ENCODE data around the gene NPTN.

The NPTN gene

GRCh38 chr15:73601451-73602445 is 31.4 kb downstream of the NPTN start:
- no peak for TF ChIP-seq TOX (CRISPR knock-in tag; IDR thresholded peaks at IDR 0.05; ENCODE audit: borderline replicate concordance)
- TF ChIP-seq ARNTL (CRISPR knock-in tag; IDR thresholded peaks at IDR 0.05; ENCODE audit: borderline replicate concordance, low read depth) = no peak
- no peak for TF ChIP-seq CREB5 (CRISPR knock-in tag; IDR thresholded peaks at IDR 0.05; ENCODE audit: low read depth)
- TF ChIP-seq GLIS3 (CRISPR knock-in tag; IDR thresholded peaks at IDR 0.05) = no peak
- TF ChIP-seq CSDC2 (CRISPR knock-in tag; IDR thresholded peaks at IDR 0.05) = no peak
- peak; percentile 88 for ATAC-seq

DNA sequence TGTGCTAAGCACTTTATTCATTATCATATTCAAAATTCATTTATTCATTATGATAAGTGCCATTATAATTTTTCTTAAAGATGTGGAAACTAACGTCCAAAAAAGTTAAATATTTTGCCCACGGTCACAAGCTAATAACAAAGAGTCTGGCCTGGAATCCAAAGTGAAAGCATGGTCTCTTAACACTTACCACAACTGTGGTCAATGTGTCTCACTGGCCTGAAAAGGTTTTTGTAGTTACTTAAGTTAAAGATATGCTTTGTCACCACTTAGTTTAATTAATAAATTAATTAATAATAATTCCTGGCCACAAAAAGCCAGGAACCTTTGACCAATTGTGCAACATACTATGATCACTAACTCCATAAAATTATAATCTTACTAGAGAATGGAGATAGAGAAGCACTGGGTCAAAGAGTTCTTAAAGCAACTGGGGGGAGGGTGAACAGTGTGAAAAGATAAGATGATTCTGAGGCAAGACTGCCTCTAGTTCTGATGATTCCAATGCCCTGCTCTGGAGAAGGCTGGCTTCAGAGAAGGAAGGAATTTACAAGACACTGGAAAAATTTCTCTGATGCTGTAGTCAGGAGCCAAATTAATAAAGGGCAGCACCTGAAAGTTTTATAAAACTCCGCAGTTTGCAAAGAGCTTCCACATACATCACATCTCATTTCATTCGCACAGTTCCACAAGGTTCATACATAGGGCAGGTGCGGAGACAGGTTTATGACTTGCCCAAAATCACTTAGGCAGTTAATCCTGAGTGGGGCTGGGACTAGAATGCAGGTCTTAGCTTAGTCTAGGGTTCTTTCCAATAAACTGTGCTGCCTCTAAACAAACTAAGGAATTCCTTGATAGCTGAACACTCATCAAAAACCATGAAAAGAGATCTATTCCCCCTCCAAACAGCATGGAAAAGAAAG is 32.5 kb downstream of the NPTN start:
- peak; percentile 8; the same call in 2 of the 3 replicates for ATAC-seq
- TF ChIP-seq ZNF565 (CRISPR knock-in tag; conservative IDR thresholded peaks at IDR 0.05; ENCODE audit: low read depth) = no peak
- TF ChIP-seq CSRNP3 (CRISPR knock-in tag; IDR thresholded peaks at IDR 0.05) = no peak
- TF ChIP-seq TCF4 (CRISPR knock-in tag; IDR thresholded peaks at IDR 0.05; ENCODE audit: borderline replicate concordance) = no peak
- no peak for TF ChIP-seq ZC3H10 (CRISPR knock-in tag; IDR thresholded peaks at IDR 0.05)
- no peak for TF ChIP-seq ARNTL (CRISPR knock-in tag; IDR thresholded peaks at IDR 0.05; ENCODE audit: borderline replicate concordance, low read depth)
- TF ChIP-seq ZFP30 (CRISPR knock-in tag; IDR thresholded peaks at IDR 0.05) = no peak
- no peak for TF ChIP-seq CSDC2 (CRISPR knock-in tag; IDR thresholded peaks at IDR 0.05)
- TF ChIP-seq ZNF8 (CRISPR knock-in tag; IDR thresholded peaks at IDR 0.05) = no peak
- TF ChIP-seq, protein P1, sequence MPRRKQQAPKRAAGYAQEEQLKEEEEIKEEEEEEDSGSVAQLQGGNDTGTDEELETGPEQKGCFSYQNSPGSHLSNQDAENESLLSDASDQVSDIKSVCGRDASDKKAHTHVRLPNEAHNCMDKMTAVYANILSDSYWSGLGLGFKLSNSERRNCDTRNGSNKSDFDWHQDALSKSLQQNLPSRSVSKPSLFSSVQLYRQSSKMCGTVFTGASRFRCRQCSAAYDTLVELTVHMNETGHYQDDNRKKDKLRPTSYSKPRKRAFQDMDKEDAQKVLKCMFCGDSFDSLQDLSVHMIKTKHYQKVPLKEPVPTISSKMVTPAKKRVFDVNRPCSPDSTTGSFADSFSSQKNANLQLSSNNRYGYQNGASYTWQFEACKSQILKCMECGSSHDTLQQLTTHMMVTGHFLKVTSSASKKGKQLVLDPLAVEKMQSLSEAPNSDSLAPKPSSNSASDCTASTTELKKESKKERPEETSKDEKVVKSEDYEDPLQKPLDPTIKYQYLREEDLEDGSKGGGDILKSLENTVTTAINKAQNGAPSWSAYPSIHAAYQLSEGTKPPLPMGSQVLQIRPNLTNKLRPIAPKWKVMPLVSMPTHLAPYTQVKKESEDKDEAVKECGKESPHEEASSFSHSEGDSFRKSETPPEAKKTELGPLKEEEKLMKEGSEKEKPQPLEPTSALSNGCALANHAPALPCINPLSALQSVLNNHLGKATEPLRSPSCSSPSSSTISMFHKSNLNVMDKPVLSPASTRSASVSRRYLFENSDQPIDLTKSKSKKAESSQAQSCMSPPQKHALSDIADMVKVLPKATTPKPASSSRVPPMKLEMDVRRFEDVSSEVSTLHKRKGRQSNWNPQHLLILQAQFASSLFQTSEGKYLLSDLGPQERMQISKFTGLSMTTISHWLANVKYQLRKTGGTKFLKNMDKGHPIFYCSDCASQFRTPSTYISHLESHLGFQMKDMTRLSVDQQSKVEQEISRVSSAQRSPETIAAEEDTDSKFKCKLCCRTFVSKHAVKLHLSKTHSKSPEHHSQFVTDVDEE (CRISPR knock-in tag; IDR thresholded peaks at IDR 0.05) = no peak
- no peak for TF ChIP-seq GLIS3 (CRISPR knock-in tag; IDR thresholded peaks at IDR 0.05)
- no peak for TF ChIP-seq OSR1 (CRISPR knock-in tag; IDR thresholded peaks at IDR 0.05)
- no peak for TF ChIP-seq BACH2 (CRISPR knock-in tag; IDR thresholded peaks at IDR 0.05; ENCODE audit: borderline replicate concordance)
- TF ChIP-seq ISL1 (CRISPR knock-in tag; IDR thresholded peaks at IDR 0.05) = no peak
- TF ChIP-seq PPARA (CRISPR knock-in tag; IDR thresholded peaks at IDR 0.05; ENCODE audit: borderline replicate concordance) = no peak
- TF ChIP-seq ESRRG (CRISPR knock-in tag; IDR thresholded peaks at IDR 0.05) = no peak
- TF ChIP-seq POU6F1 (CRISPR knock-in tag; IDR thresholded peaks at IDR 0.05; ENCODE audit: borderline replicate concordance, low read depth) = no peak
- no peak for TF ChIP-seq RARB (CRISPR knock-in tag; IDR thresholded peaks at IDR 0.05)
- TF ChIP-seq SNAI2 (CRISPR knock-in tag; IDR thresholded peaks at IDR 0.05) = no peak
- TF ChIP-seq TOX (CRISPR knock-in tag; IDR thresholded peaks at IDR 0.05; ENCODE audit: borderline replicate concordance) = no peak

- TF ChIP-seq ISL1 (CRISPR knock-in tag; IDR thresholded peaks at IDR 0.05) = no peak
- TF ChIP-seq ZC3H10 (CRISPR knock-in tag; IDR thresholded peaks at IDR 0.05) = no peak
- TF ChIP-seq TOX (CRISPR knock-in tag; IDR thresholded peaks at IDR 0.05; ENCODE audit: borderline replicate concordance) = no peak
- TF ChIP-seq ZNF8 (CRISPR knock-in tag; IDR thresholded peaks at IDR 0.05) = no peak
- no peak for TF ChIP-seq BACH2 (CRISPR knock-in tag; IDR thresholded peaks at IDR 0.05; ENCODE audit: borderline replicate concordance)
- TF ChIP-seq CREB5 (CRISPR knock-in tag; IDR thresholded peaks at IDR 0.05; ENCODE audit: low read depth) = no peak
- ATAC-seq = no peak
Observed at GRCh38 chr15:73599934-73600333, 33.3 kb downstream of the NPTN start.
